OCI-LY3 (cell line): ENCODE data around the gene SUSD1.
"Not testable (repeated sequence)": the region's sequence is repeated elsewhere in the genome, so short reads cannot be mapped to it uniquely, and the experiment has no call there.

Source experiments
- H2AFZ ChIP-seq: fragments of 200-600, 300-600 bp; shearing (Covaris generic); 2 replicates; pipeline ENCODE4 v1.6.0; 2014; ENCODE audit warnings: antibody characterized with exemption, low read depth, low read length
- H3K27ac ChIP-seq: fragments of 200-600, 300-600 bp; sonication (generic); 2 replicates; pipeline ENCODE4 v1.5.1; 2014; ENCODE audit warnings: mild to moderate bottlenecking, low read length, moderate library complexity, mixed read lengths
- H3K27me3 ChIP-seq: fragments of 200-600, 300-600 bp; sonication (generic); 2 replicates; pipeline ENCODE4 v1.6.1; 2014; ENCODE audit warnings: low read depth, low read length, mixed read lengths
- H3K36me3 ChIP-seq: fragments of 200-600, 300-600 bp; sonication (generic); replicated peaks from 2 replicates; pipeline ENCODE3; 2014; ENCODE audit warnings: low read depth, low read length, mixed read lengths
- H3K4me1 ChIP-seq: fragments of 300-600, 200-600 bp; sonication (generic); 2 replicates; pipeline ENCODE4 v1.6.1; 2014; ENCODE audit warnings: low read length, mixed read lengths
- H3K4me2 ChIP-seq: fragments of 200-600, 300-600 bp; sonication (generic); 2 replicates; pipeline ENCODE4 v1.6.1; 2014; ENCODE audit warnings: low read length, mixed read lengths
- H3K4me3 ChIP-seq: fragments of 300-600, 200-600 bp; sonication (generic); 2 replicates; pipeline ENCODE4 v1.5.1; 2014; ENCODE audit warnings: antibody characterized with exemption, mild to moderate bottlenecking, low read length, moderate library complexity
- H3K79me2 ChIP-seq: fragments of 300-600, 200-600 bp; shearing (Covaris generic); 2 replicates; pipeline ENCODE4 v1.6.1; 2014; ENCODE audit warnings: mild to moderate bottlenecking, low read length, mixed read lengths
- H3K9ac ChIP-seq: fragments of 300-600, 200-600 bp; shearing (Covaris generic); 2 replicates; pipeline ENCODE4 v1.6.0; 2014; ENCODE audit warnings: mild to moderate bottlenecking, low read length, moderate library complexity
- H3K9me3 ChIP-seq: fragments of 200-600, 300-600 bp; shearing (Covaris generic); 2 replicates; pipeline ENCODE4 v1.6.1; 2014; ENCODE audit warnings: low read length, mixed read lengths; ENCODE audit not compliant: insufficient read depth
- H4K20me1 ChIP-seq: fragments of 200-600, 300-600 bp; sonication (generic); 2 replicates; pipeline ENCODE4 v1.6.1; 2016; ENCODE audit warnings: low read length, mixed read lengths; ENCODE audit not compliant: insufficient read depth
- CTCF ChIP-seq: fragments of 200-600, 300-600 bp; sonication (generic); IDR thresholded peaks from 2 replicates; pipeline ENCODE4 v1.5.1; 2014; ENCODE audit warnings: antibody characterized with exemption, low read length, low read depth
- EZH2phosphoT487 ChIP-seq: fragments of 200-600 bp; shearing (Covaris generic); IDR thresholded peaks from 2 replicates; pipeline ENCODE4 v1.6.1; 2018; ENCODE audit warnings: antibody characterized with exemption, mixed run types, low read depth

Gene SUSD1

GRCh38 chr9:112198646-112199045 is 23.5 kb upstream of the SUSD1 start:
- H3K4me1 ChIP-seq = no peaks in the 10 kb centered on the region
- H2AFZ ChIP-seq = no peak overlapping the region
- no peak overlapping the region for H3K4me2 ChIP-seq
- H3K9me3 ChIP-seq = no peaks in the 10 kb centered on the region
- H3K36me3 ChIP-seq = no peaks in the 10 kb centered on the region
- no peak overlapping the region for H3K27ac ChIP-seq
- TF ChIP-seq CTCF (no peak), EZH2phosphoT487 (no peak)
- no peak overlapping the region for H3K9ac ChIP-seq
- H3K4me3 ChIP-seq = no peak overlapping the region
- H3K79me2 ChIP-seq = no peaks in the 10 kb centered on the region
- no peaks in the 10 kb centered on the region for H4K20me1 ChIP-seq
- no peaks in the 10 kb centered on the region for H3K27me3 ChIP-seq

GRCh38 chr9:112194969-112195431 is 19.9 kb upstream of the SUSD1 start:
- no peak overlapping the region for H3K27ac ChIP-seq
- no peaks in the 10 kb centered on the region for H4K20me1 ChIP-seq
- H3K79me2 ChIP-seq = no peaks in the 10 kb centered on the region
- H3K4me3 ChIP-seq = no peak overlapping the region
- H3K9ac ChIP-seq = no peak overlapping the region
- no peaks in the 10 kb centered on the region for H3K9me3 ChIP-seq
- no peaks in the 10 kb centered on the region for H3K4me1 ChIP-seq
- H3K27me3 ChIP-seq = no peaks in the 10 kb centered on the region
- no peak for TF ChIP-seq CTCF
- no peaks in the 10 kb centered on the region for H3K36me3 ChIP-seq
- no peak overlapping the region for H2AFZ ChIP-seq
- H3K4me2 ChIP-seq = no peak overlapping the region

- Histone ChIP-seq H2AFZ (no peak overlapping the region), H3K4me2 (no peak overlapping the region), H3K4me3 (no peak overlapping the region), H3K9ac (no peak overlapping the region), H3K79me2 (no peaks in the 10 kb centered on the region), H3K36me3 (no peaks in the 10 kb centered on the region), H3K27ac (no peak overlapping the region), H4K20me1 (no peaks in the 10 kb centered on the region), H3K9me3 (no peaks in the 10 kb centered on the region), H3K27me3 (peaks cover 3% of the 10 kb centered on the region; the same call in 1 of the 2 replicates), H3K4me1 (no peaks in the 10 kb centered on the region)
- no peak for TF ChIP-seq EZH2phosphoT487
- no peak for TF ChIP-seq CTCF
Observed at GRCh38 chr9:112193572-112194288, 18.6 kb upstream of the SUSD1 start.

GRCh38 chr9:112190320-112190719 is 15.2 kb upstream of the SUSD1 start:
- H4K20me1 ChIP-seq, H3K4me2 ChIP-seq, H3K36me3 ChIP-seq, H3K9ac ChIP-seq, H2AFZ ChIP-seq, H3K27me3 ChIP-seq, H3K9me3 ChIP-seq, H3K4me3 ChIP-seq, H3K27ac ChIP-seq, H3K79me2 ChIP-seq, H3K4me1 ChIP-seq: not testable (repeated sequence)
